HEK293 (cell line): ENCODE data around the gene FTSJ1.

Source experiments
- CTCF ChIA-PET: fragments of 350-600 bp; formaldehyde crosslinking; extraction: SDS; loops from one replicate; lab custom pipeline; 2021; ENCODE audit warnings: antibody characterized with exemption; lab: Yijun Ruan, JAX
- POLR2A ChIA-PET: fragments of 300-600 bp; formaldehyde crosslinking; extraction: SDS; loops from one replicate; lab custom pipeline; 2020; ENCODE audit warnings: antibody characterized with exemption, inconsistent platforms; lab: Yijun Ruan, JAX
- H3K27ac ChIP-seq: fragments of 200-500 bp; sonication (Bioruptor generic); 2 replicates; pipeline ENCODE4 v1.5.1; 2014; ENCODE audit warnings: low read depth, low read length, control low read depth, inconsistent platforms; ENCODE audit errors: extremely low read depth
- H3K36me3 ChIP-seq, 2 experiments: fragments of 200-500 bp in 1 of 2; sonication (Bioruptor generic) in 1 of 2; 1 replicate in 1 of 2; 2 replicates in 1 of 2; pipeline ENCODE4 v1.5.1; 2014 to 2017; ENCODE audit warnings: inconsistent platforms in 2 of 2, low read length in 2 of 2; ENCODE audit not compliant: control insufficient read depth in 2 of 2, insufficient read depth in 1 of 2
- H3K4me1 ChIP-seq: fragments of 200-500 bp; sonication (Bioruptor generic); 2 replicates; pipeline ENCODE4 v1.5.1; 2014; ENCODE audit warnings: mild to moderate bottlenecking, low read length, inconsistent platforms; ENCODE audit not compliant: control insufficient read depth, insufficient read depth
- H3K4me3 ChIP-seq: 2 replicates; pipeline ENCODE4 v1.5.1; 2011; ENCODE audit warnings: low read depth, mild to moderate bottlenecking, control low read depth, low read length, moderate library complexity
- H3K9me3 ChIP-seq: fragments of 200-500 bp; sonication (Bioruptor generic); 2 replicates; pipeline ENCODE4 v1.5.1; 2014; ENCODE audit warnings: low read depth, low read length, inconsistent platforms; ENCODE audit not compliant: control insufficient read depth, insufficient read depth
- KLF1 ChIP-seq: fragments of 450-650 bp; formaldehyde crosslinking; IDR thresholded peaks from 2 replicates; pipeline ENCODE4 v1.5.1; 2016; ENCODE audit warnings: missing biosample characterization, missing genetic modification characterization
- KLF7 ChIP-seq: fragments of 450-650 bp; formaldehyde crosslinking; IDR thresholded peaks from 2 replicates; pipeline ENCODE4 v1.5.1; 2016; ENCODE audit warnings: missing biosample characterization, missing genetic modification characterization, borderline replicate concordance
- SCRT1 ChIP-seq: fragments of 450-650 bp; formaldehyde crosslinking; IDR thresholded peaks from 2 replicates; pipeline ENCODE4 v1.5.1; 2016; ENCODE audit warnings: missing biosample characterization, missing genetic modification characterization, borderline replicate concordance
- ZBTB8A ChIP-seq: fragments of 450-650 bp; formaldehyde crosslinking; IDR thresholded peaks from 2 replicates; pipeline ENCODE4 v1.5.1; 2016; ENCODE audit warnings: missing biosample characterization, missing genetic modification characterization
- ZEB2 ChIP-seq: fragments of 450-650 bp; formaldehyde crosslinking; IDR thresholded peaks from 2 replicates; pipeline ENCODE4 v1.5.1; 2016; ENCODE audit warnings: missing biosample characterization, missing genetic modification characterization
- ZNF223 ChIP-seq: fragments of 450-650 bp; formaldehyde crosslinking; IDR thresholded peaks from 2 replicates; pipeline ENCODE4 v1.5.1; 2016; ENCODE audit warnings: missing biosample characterization, missing genetic modification characterization
- ZNF324 ChIP-seq: fragments of 450-650 bp; formaldehyde crosslinking; IDR thresholded peaks from 2 replicates; pipeline ENCODE4 v1.5.1; 2016; ENCODE audit warnings: missing biosample characterization, missing genetic modification characterization
- ZNF354C ChIP-seq: fragments of 450-650 bp; formaldehyde crosslinking; IDR thresholded peaks from 2 replicates; pipeline ENCODE4 v1.5.1; 2016; ENCODE audit warnings: missing biosample characterization, missing genetic modification characterization, low read depth, borderline replicate concordance
- ZNF501 ChIP-seq: fragments of 450-650 bp; formaldehyde crosslinking; IDR thresholded peaks from 2 replicates; pipeline ENCODE4 v1.5.1; 2016; ENCODE audit warnings: missing biosample characterization, missing genetic modification characterization
- ZNF510 ChIP-seq: fragments of 450-650 bp; formaldehyde crosslinking; IDR thresholded peaks from 2 replicates; pipeline ENCODE4 v1.5.1; 2018; ENCODE audit warnings: mild to moderate bottlenecking, missing genetic modification characterization, missing biosample characterization; ENCODE audit not compliant: insufficient replicate concordance
- ZNF544 ChIP-seq: fragments of 450-650 bp; formaldehyde crosslinking; IDR thresholded peaks from 2 replicates; pipeline ENCODE4 v1.5.0; 2017; ENCODE audit warnings: missing biosample characterization, missing genetic modification characterization
- ZNF548 ChIP-seq: fragments of 450-650 bp; formaldehyde crosslinking; IDR thresholded peaks from 2 replicates; pipeline ENCODE4 v1.5.1; 2016; ENCODE audit warnings: missing biosample characterization, missing genetic modification characterization
- ZNF610 ChIP-seq: fragments of 450-650 bp; formaldehyde crosslinking; IDR thresholded peaks from 2 replicates; pipeline ENCODE4 v1.5.1; 2016; ENCODE audit warnings: missing biosample characterization, missing genetic modification characterization, borderline replicate concordance
- ZNF654 ChIP-seq: fragments of 450-650 bp; formaldehyde crosslinking; IDR thresholded peaks from 2 replicates; pipeline ENCODE4 v1.5.1; 2016; ENCODE audit warnings: low read depth, missing biosample characterization, missing genetic modification characterization
- ZNF658 ChIP-seq: fragments of 450-650 bp; formaldehyde crosslinking; IDR thresholded peaks from 2 replicates; pipeline ENCODE4; 2016; ENCODE audit warnings: missing biosample characterization, missing genetic modification characterization
- ZNF670 ChIP-seq: fragments of 450-650 bp; formaldehyde crosslinking; IDR thresholded peaks from 2 replicates; pipeline ENCODE4 v1.5.1; 2016; ENCODE audit warnings: missing biosample characterization, missing genetic modification characterization, low read depth
- ZNF768 ChIP-seq: fragments of 450-650 bp; formaldehyde crosslinking; IDR thresholded peaks from 2 replicates; pipeline ENCODE4 v1.5.1; 2018; ENCODE audit warnings: missing biosample characterization, mild to moderate bottlenecking, missing genetic modification characterization
- ZSCAN30 ChIP-seq: fragments of 450-650 bp; IDR thresholded peaks from 2 replicates; pipeline ENCODE4 v1.5.1; 2018; ENCODE audit warnings: missing biosample characterization, mild to moderate bottlenecking, missing genetic modification characterization, moderate library complexity
- TF ChIP-seq, protein P1 (sequence below): fragments of 450-650 bp; formaldehyde crosslinking; IDR thresholded peaks from 2 replicates; pipeline ENCODE4 v1.5.1; 2016; ENCODE audit warnings: missing biosample characterization, missing genetic modification characterization
- TF ChIP-seq, protein P2 (sequence below): fragments of 450-650 bp; formaldehyde crosslinking; IDR thresholded peaks from 2 replicates; pipeline ENCODE4 v1.5.1; 2016; ENCODE audit warnings: missing biosample characterization, missing genetic modification characterization
- TF ChIP-seq, protein P3 (sequence below): fragments of 450-650 bp; formaldehyde crosslinking; IDR thresholded peaks from 2 replicates; pipeline ENCODE4 v1.5.1; 2016; ENCODE audit warnings: missing biosample characterization, missing genetic modification characterization
- TF ChIP-seq, protein P4 (sequence below): fragments of 450-650 bp; formaldehyde crosslinking; conservative IDR thresholded peaks from 2 replicates; pipeline ENCODE4 v1.5.1; 2016; ENCODE audit warnings: low read depth, missing biosample characterization, missing genetic modification characterization

The FTSJ1 gene

DNA sequence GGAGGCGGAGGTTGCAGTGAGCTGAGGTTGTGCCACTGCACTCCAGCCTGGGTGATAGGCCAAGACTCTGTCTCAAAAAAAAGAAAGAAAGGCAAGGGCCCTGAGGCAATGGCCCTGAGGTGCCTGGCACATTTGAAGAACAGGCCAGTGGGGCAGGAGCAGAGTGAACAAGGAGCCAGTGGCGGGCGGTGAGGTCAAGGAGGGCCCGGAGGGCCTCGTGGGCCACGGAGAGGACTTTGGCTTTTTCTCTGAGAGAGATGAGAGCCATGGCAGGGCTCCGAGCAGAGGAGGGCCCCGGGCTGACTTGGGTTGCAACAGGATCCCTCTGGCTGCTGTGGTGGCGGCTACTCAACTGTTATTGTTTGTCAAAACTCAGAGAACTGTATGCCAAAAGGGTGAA lies 13.3 kb downstream of the FTSJ1 start (continued):
- TF ChIP-seq ZNF654 (tag by site-specific recombination) (no peak), ZNF548 (tag by site-specific recombination) (no peak), ZNF501 (tag by site-specific recombination) (no peak), ZBTB8A (tag by site-specific recombination) (no peak), ZNF610 (tag by site-specific recombination) (no peak), ZSCAN30 (tag by site-specific recombination) (no peak)

DNA sequence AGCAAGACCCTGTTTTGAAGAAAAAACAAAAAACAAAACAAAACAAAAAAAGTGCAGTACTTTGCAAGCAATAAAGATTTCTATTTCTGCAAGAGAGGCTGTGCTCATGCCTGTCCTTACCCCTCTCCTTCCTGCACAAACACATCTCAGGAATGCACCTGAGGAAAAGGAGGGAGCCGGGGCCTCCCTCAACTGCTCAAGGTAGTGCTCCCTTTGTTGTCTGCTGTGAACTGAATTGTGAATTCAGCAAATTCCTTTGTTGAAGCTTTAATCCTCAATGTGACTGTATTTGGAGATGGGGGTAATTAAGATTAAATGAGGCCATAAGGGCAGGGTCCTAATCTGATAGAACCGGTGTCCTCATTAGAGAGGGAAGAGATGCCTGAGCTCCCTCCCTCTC lies 13.9 kb downstream of the FTSJ1 start:
- CTCF ChIA-PET, result no interaction called here
- H3K4me3 ChIP-seq, result no peak overlapping the region
- POLR2A ChIA-PET, result no interaction called here
- H3K27ac ChIP-seq, result no peak overlapping the region
- no peak for TF ChIP-seq ZNF354C
- no peak for TF ChIP-seq ZNF510
- no peak for TF ChIP-seq ZNF768
- TF ChIP-seq KLF1, result no peak
- TF ChIP-seq ZNF670 (tag by site-specific recombination), result no peak
- TF ChIP-seq, protein P1, sequence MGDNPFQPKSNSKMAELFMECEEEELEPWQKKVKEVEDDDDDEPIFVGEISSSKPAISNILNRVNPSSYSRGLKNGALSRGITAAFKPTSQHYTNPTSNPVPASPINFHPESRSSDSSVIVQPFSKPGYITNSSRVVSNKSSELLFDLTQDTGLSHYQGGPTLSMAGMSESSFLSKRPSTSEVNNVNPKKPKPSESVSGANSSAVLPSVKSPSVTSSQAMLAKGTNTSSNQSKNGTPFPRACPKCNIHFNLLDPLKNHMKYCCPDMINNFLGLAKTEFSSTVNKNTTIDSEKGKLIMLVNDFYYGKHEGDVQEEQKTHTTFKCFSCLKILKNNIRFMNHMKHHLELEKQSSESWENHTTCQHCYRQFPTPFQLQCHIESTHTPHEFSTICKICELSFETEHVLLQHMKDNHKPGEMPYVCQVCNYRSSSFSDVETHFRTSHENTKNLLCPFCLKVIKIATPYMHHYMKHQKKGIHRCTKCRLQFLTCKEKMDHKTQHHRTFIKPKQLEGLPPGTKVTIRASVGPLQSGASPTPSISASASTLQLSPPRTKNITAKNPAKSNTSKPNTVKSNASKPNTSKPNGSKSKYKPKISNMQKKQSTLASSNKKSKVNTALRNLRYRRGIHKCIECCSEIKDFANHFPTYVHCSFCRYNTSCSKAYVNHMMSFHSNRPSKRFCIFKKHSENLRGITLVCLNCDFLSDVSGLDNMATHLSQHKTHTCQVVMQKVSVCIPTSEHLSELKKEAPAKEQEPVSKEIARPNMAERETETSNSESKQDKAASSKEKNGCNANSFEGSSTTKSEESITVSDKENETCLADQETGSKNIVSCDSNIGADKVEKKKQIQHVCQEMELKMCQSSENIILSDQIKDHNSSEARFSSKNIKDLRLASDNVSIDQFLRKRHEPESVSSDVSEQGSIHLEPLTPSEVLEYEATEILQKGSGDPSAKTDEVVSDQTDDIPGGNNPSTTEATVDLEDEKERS (tag by site-specific recombination), result no peak
- no peak for TF ChIP-seq SCRT1 (tag by site-specific recombination)
- TF ChIP-seq, protein P2, sequence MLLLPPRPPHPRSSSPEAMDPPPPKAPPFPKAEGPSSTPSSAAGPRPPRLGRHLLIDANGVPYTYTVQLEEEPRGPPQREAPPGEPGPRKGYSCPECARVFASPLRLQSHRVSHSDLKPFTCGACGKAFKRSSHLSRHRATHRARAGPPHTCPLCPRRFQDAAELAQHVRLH (tag by site-specific recombination), result no peak
- TF ChIP-seq, protein P3, sequence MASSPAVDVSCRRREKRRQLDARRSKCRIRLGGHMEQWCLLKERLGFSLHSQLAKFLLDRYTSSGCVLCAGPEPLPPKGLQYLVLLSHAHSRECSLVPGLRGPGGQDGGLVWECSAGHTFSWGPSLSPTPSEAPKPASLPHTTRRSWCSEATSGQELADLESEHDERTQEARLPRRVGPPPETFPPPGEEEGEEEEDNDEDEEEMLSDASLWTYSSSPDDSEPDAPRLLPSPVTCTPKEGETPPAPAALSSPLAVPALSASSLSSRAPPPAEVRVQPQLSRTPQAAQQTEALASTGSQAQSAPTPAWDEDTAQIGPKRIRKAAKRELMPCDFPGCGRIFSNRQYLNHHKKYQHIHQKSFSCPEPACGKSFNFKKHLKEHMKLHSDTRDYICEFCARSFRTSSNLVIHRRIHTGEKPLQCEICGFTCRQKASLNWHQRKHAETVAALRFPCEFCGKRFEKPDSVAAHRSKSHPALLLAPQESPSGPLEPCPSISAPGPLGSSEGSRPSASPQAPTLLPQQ (tag by site-specific recombination), result no peak
- no peak for TF ChIP-seq ZNF324
- no peak for TF ChIP-seq ZNF544
- TF ChIP-seq ZNF223 (tag by site-specific recombination), result no peak
- TF ChIP-seq ZEB2, result no peak
- TF ChIP-seq ZNF658 (tag by site-specific recombination), result no peak
- TF ChIP-seq, all 188 proteins: peak for 0
- Histone ChIP-seq H3K4me1 (no peaks in the 10 kb centered on the region), H3K36me3 (peaks cover 0 to 16% of the 10 kb centered on the region in 2 experiments; a peak in 1 of 3 replicates), H3K9me3 (no peaks in the 10 kb centered on the region)

DNA sequence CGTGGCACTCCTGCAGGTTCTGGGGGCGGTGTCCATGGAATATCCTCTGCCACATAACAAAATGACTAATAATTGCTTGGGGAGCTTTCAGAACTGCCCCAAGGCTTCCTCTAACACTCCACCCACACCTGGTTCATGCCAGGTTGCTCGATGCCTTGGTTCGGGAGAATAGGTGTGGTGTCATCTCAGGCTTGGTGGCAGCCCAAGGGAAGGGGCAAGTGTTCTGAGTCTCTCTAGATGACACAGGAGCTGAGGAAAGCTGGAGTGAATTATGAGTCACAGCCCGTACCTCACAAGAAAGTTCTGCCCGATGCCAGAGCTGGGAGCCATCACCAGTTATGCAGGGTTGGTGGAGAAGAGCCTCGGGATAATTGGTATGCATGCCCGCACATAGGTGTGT lies 14.7 kb downstream of the FTSJ1 start:
- ChIA-PET CTCF (interaction anchor here (0.6 kb wide), 1 partner anchor 619 kb away, joined by 5 read pairs; no protein-coding TSS in a partner anchor), POLR2A (interaction anchor here (0.6 kb wide), 1 partner anchor 909 kb away, joined by 3 read pairs; the partner anchor contains the start of gene TIMP1)
- H3K36me3 ChIP-seq, result peaks cover 0 to 10% of the 10 kb centered on the region in 2 experiments; a peak in 1 of 3 replicates
- no peak overlapping the region for H3K27ac ChIP-seq
- H3K4me1 ChIP-seq, result no peaks in the 10 kb centered on the region
- H3K9me3 ChIP-seq, result no peaks in the 10 kb centered on the region
- TF ChIP-seq, protein P4, sequence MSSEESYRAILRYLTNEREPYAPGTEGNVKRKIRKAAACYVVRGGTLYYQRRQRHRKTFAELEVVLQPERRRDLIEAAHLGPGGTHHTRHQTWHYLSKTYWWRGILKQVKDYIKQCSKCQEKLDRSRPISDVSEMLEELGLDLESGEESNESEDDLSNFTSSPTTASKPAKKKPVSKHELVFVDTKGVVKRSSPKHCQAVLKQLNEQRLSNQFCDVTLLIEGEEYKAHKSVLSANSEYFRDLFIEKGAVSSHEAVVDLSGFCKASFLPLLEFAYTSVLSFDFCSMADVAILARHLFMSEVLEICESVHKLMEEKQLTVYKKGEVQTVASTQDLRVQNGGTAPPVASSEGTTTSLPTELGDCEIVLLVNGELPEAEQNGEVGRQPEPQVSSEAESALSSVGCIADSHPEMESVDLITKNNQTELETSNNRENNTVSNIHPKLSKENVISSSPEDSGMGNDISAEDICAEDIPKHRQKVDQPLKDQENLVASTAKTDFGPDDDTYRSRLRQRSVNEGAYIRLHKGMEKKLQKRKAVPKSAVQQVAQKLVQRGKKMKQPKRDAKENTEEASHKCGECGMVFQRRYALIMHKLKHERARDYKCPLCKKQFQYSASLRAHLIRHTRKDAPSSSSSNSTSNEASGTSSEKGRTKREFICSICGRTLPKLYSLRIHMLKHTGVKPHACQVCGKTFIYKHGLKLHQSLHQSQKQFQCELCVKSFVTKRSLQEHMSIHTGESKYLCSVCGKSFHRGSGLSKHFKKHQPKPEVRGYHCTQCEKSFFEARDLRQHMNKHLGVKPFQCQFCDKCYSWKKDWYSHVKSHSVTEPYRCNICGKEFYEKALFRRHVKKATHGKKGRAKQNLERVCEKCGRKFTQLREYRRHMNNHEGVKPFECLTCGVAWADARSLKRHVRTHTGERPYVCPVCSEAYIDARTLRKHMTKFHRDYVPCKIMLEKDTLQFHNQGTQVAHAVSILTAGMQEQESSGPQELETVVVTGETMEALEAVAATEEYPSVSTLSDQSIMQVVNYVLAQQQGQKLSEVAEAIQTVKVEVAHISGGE (tag by site-specific recombination), result no peak
- no peak for TF ChIP-seq KLF7
- no peak overlapping the region for H3K4me3 ChIP-seq
